ENCODE results near the gene NSMCE4A.

GRCh38 chr10:121919666-121920065 is 55.4 kb downstream of the NSMCE4A start:
- TF ChIP-seq TSHZ2 (CRISPR knock-in tag; IDR thresholded peaks at IDR 0.05), result no peak
- no peak for TF ChIP-seq ZNF70 (CRISPR knock-in tag; IDR thresholded peaks at IDR 0.05)
- TF ChIP-seq, protein P1, sequence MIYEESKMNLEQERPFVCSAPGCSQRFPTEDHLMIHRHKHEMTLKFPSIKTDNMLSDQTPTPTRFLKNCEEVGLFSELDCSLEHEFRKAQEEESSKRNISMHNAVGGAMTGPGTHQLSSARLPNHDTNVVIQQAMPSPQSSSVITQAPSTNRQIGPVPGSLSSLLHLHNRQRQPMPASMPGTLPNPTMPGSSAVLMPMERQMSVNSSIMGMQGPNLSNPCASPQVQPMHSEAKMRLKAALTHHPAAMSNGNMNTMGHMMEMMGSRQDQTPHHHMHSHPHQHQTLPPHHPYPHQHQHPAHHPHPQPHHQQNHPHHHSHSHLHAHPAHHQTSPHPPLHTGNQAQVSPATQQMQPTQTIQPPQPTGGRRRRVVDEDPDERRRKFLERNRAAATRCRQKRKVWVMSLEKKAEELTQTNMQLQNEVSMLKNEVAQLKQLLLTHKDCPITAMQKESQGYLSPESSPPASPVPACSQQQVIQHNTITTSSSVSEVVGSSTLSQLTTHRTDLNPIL (CRISPR knock-in tag; IDR thresholded peaks at IDR 0.05; ENCODE audit: low read depth), result no peak
- no peak for TF ChIP-seq PPARA (CRISPR knock-in tag; IDR thresholded peaks at IDR 0.05; ENCODE audit: borderline replicate concordance)
- TF ChIP-seq ZC3H10 (CRISPR knock-in tag; IDR thresholded peaks at IDR 0.05), result no peak
